RPMI7951 (cell line): ENCODE results near the gene SLC27A3. TPM values are rescaled to one million over a fixed set of nuclear protein-coding genes. Genes with fewer than 3 reads are reported as not detected.
"Not testable (repeated sequence)": the region's sequence is repeated elsewhere in the genome, so short reads cannot be mapped to it uniquely, and the experiment has no call there.

Experiments used
- DNase-seq: peaks from one replicate; pipeline ENCODE4 v3.0.0-alpha.2; 2012; ENCODE audit warnings: low read depth
- total RNA-seq: library from RNA; depleted of rRNA; stranded (reverse); fragments of >200 nt; shearing (Covaris generic); gene quantifications from 2 replicates; pipeline ENCODE4 v1.2.3, GENCODE V29; 2014

SLC27A3 gene
- total RNA-seq, 1 experiment from 2014 or later = 7.4 TPM

DNA sequence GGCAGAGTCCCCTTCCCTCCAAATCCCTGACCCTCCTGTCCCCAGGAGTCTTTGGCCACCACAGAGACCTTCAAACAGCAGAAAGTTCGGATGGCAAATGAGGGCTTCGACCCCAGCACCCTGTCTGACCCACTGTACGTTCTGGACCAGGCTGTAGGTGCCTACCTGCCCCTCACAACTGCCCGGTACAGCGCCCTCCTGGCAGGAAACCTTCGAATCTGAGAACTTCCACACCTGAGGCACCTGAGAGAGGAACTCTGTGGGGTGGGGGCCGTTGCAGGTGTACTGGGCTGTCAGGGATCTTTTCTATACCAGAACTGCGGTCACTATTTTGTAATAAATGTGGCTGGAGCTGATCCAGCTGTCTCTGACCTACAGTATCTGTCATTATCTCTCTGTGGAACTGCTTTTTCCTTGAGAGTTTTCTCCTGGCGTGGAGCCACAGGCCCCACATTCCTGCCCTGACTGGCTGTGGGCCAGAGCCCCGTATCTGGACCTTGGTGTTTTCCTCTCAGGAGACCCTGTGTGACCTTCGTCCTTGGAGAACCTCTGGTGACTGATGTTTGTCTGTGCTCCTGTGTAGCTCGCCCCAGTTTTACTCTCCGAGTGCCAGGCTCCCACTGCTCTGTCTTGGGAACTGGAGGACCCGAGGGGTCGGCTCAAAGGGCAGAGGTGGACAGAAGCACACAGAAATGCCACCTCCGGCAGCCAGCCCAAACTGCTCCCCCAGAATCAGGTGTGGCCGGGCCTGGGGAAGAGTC lies 4.8 kb downstream of the SLC27A3 start:
- no peak for DNase-seq

DNA sequence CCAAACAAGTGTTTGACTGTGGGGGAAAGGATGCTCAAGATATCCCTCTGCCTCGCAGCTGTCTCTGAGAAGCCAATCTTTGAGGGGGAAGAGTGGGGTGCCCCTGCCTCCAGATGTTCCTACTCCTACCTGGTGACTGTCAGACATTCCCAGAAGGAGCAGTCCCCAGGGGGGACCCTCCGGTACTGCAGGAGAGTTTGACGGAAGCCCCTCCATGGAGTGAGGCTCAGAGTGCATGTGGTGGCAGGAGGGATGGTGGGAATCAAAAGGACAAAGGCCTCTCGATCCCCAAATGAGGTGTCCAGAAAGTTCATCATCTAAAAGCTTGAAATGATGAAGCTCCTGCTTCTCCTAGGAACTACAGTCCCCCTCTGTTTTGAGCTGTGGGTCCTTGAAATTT lies 5.3 kb downstream of the SLC27A3 start:
- no peak for DNase-seq

- DNase-seq = not testable (repeated sequence)
Observed at GRCh38 chr1:153782648-153783047, 7.4 kb downstream of the SLC27A3 start.

DNA sequence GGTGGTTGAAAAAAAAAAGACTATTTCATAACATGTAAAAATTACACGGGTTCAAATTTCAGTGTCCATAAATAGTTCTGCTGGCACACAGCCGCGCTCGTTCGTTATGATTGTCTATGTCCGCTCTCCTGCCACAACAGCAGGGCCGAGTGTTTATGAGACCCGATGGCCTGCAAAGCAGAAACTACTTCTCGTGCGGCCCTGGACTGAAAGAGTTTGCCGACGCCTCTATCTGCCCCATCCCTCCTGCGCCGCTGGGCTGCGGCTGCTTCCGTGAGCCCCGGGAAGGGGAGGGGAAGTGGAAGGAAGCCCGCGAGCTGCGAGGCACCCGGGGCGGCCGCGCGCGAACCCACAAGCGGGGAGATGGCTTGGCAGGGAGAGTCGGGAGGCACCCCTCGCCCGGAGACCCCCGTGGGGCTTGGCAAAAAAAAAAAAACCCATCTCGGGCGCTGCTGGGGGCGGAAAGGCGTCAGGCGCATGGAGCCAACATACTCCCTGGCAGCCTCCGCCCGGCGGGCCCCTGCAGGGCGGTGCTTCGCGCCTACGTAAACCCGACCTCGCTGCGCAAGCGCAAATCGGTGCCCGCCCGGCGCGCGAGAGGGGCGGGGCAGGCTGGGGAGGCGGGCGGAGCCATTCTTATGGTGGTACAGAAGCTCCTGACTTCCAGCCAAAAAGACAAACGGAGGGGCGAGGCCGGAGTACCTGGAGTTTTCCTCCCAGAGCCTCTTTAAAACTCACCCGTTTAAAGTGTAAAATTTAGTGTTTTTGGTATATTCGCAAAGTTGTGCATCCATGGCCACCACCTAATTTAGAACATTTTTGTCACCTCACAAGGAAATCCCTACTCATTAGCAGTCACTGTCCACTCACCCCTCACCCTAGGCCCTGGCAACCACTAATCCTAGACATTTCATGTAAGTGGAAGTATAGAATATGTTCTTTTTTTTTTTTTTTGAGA lies 8.3 kb downstream of the SLC27A3 start:
- peak; percentile 83 for DNase-seq

DNA sequence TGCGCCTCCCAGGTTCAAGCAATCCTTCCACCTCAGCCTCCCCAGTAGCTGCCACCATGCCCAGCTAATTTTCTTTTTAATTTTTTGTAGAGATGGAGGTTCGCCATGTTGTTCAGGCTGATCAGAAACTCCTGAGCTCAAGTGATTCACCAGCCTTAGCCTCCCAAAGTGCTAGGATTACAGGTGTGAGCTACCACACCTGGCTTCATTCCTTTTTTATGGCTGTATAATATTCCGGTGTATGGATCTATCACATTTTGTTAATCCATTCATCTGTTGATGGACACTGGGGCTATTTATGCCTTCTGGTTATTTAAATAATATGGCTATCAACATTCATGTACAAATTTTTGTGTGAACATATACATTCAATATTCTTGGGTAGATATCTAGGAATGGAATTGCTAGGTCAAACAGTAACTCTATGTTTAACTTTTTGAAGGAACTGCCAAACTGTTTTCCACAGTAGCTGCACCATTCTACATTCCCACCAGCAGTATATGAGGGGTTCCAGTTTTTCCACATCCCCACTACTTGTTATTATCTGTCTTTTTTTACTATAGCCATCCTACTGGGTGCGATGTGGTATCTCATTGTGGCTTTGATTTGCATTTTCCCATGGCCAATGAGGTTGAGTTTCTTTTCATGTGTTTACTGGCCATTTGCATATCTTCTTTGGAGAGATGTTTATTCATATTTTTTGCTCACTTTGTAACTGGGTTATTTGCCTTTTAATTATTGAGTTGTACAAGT lies 11.0 kb downstream of the SLC27A3 start:
- no peak for DNase-seq

- DNase-seq = no peak
Observed at GRCh38 chr1:153789478-153790034, 14.3 kb downstream of the SLC27A3 start.

DNA sequence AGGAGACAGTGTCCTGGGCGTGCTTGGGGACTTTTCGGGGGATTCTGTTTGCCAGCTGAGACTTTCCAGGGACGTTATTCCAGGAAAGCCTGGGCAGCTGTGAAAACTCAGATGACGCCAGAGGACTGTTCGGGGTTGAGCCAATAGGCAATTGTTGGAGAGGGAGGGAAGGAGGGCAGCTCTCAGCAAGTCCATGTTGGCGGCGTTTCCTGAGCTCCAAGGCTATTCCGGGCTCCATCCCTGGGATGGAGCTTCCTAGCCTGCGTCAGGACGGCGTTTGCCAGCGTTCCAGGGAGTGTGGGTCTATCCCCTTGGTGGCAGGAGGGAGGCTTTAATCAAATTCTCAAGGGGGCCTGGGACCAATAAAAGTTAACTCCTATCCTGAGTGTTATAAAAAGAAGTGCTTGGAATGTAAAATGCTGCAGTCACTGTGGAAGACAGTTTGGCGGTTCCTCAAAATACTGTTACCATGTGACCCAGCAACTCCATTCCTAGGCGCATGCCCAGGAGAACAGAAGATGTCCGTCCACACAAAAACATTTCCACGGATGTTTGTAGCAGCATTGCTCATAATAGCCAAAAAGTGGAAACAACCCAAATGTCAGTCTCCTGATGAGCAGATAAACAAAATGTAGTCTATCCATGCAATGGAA lies 15.2 kb downstream of the SLC27A3 start:
- DNase-seq = peak; percentile 42

DNA sequence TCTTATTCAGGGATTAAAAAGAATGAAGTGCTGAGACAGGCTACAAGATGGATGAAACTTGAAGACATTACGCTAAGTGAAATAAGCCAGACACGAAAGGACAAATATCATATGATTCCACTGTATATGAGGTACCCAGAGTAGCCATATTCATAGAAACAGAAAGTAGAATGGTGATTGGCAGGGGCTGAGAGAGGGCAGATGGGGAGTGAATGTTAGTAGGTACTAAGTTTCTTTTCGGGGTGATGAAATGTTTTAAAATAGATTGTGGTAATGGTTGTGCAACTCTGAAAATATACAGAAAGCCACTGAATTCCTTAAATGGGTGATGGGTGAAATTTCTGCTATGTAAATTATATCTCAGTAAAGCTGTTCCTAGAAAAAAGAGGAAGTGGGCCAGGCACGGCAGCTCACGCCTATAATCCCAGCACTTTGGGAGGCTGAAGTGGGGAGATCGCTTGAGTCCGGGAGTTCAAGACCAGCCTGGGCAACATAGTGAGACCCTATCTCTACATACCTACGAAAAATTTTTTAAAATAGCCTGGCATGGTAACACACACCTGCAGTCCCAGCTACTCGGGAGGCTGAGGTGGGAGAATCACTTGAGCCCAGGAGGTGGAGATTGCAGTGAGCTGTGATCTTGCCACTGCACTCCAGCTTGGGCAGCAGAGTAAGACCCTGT lies 15.9 kb downstream of the SLC27A3 start:
- DNase-seq = peak; percentile 77

- peak; percentile 71 for DNase-seq
Observed at GRCh38 chr1:153791648-153792253, 16.5 kb downstream of the SLC27A3 start.

- no peak for DNase-seq
Observed at GRCh38 chr1:153792631-153793041, 17.4 kb downstream of the SLC27A3 start.

- no peak for DNase-seq
Observed at GRCh38 chr1:153793261-153793972, 18.2 kb downstream of the SLC27A3 start.

DNA sequence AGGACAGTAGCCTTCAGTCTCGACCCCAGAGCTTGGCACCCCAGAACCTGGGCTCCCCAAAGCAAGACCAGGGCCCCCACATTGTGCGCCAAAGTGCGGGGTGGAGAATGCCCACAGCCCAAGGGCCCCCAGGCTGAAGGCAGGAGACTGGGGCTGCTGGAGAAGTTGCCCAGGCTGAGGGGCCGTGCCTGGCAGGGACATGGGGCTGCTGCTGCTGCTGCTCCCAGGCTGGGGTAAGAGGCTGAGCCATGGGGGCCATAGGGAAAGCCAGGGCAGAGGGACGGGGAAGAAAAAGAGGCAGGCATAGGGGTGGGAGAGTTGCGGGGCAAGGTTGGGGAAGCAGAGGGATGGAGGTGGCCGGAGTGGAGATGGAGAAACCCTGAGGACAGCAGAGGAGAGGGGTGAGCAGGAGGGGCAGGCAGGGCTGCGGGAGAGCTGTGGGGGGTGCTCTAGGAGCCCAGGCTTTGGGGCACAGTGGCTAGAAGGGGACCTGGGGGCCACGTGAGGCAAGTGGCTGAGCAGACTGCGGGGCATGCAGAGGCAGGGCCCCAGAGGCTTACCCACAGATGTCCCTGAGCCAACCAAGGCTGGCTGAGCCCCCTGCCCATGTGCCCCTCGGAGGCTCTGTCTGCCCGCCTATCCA lies 18.9 kb downstream of the SLC27A3 start:
- no peak for DNase-seq

DNA sequence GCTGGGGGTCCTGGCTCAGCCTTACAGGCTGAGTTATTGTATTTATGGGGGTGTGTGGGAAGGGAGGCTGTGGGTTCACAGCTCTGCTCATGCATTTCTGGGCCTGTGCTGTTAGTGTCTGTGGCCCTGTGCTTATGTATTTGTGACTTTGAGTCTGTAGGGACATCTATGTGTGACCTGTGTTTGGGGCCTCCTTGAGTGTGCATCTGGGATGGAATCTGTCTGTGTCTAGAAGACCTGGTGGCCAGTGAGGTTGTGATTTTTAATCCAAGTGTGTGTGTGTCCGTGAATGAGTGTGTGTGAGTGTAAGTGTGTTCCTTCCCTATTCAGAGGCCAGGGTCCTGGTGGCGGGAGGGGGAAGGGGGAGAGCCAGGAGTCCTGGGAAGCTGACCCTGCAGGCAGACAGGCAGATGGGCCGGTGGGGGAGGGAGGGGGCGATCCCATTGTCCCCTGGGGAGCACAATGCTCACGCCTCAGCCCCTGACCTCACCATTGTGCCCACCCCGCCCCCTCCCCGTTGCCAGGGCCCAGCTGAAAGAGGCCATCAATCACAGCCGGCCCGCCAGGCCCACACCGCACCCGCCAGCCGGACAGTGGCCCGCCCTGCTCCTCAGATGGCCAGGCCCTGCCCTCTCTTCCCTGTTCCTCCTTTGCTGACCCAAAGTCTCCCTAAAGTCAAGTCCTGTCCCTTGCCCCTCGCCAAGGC lies 19.6 kb downstream of the SLC27A3 start:
- DNase-seq = no peak

DNA sequence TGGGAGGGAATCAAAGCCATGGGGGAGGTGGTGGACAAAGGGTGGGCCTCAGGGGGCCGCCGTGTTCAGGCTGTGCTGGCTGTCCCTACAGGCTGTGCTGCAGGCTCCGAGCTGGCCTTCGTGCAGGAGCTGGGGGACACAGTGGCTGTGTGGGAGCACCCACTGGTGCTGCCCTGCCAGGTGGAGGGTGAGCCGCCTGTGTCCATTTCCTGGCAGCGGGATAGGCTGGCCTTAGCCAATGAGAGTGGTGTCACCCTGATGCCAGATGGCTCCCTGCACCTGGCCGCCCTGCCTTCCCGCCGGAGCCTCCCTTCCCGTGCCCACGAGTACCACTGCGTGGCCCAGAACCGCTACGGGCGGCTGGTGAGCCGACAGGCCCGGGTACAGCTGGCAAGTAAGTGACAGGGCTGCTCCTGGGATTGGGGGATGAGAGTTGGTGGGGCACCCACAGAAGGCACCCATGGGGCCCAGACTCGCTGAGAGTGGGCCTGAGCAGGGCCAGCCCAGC lies 20.2 kb downstream of the SLC27A3 start:
- no peak for DNase-seq

DNA sequence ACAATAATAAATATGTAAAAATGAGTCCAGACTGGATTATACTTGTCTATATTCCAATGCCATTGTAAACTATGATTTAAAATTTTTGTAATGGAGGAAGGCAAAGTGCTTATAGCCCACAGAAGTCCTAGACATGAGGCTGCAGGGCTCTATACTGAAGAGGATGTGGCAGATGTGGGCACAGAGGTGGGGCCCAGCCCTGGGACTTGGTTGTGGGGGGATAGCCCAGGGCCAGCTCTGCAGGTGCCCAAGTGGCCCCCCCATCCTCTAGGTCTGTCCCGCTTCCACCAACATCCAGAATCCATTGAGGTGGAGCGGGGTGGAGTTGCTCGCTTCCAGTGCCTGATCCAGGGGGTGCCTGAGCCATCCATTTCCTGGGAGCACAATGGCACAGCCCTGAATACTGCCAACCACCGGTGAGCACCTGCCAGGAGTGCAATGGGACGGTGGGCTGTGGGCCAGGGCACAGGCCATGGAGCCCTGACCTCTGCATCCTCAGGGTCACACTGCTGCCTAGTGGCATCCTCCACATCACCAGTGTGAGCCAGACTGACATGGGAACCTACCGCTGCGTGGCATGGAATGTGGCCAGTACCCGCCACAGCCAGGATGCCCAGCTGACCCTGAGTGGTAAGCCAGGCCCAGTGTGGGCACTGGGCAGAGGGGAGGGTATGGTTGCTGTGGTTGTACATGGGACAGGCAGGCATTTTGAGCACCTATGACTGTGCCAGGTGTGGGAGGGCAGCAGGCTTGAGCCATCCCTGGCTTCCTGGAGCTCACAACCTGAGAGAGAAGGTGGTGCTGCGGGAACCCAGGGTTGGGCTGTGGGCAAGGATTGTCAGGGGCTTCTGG lies 21.0 kb downstream of the SLC27A3 start:
- no peak for DNase-seq

- DNase-seq = peak; percentile 57
Observed at GRCh38 chr1:153796786-153797659, 21.8 kb downstream of the SLC27A3 start.
